Activated CD4-positive, alpha-beta T cell treated with anti-CD3 and anti-CD28 coated beads, Interleukin-2, Interleukin-4, amounts not matched to agents 100 ng/mL and 50 ng/mL, durations not matched to agents 16 hours and 8 hours (primary cell): ENCODE measurements around the gene ORM1.
A peak's percentile ranks its signal among the peaks of the same experiment; 100 is the strongest.

Experiments used
- DNase-seq: peaks from one replicate; pipeline ENCODE4 v3.0.0-alpha.2; 2020; ENCODE audit warnings: low spot score

Gene ORM1

GRCh38 chr9:114367366-114367765, 44.5 kb downstream of the ORM1 start:
- DNase-seq: no peak

- no peak for DNase-seq
Measured at GRCh38 chr9:114367772-114368569, 45.1 kb downstream of the ORM1 start.

DNA sequence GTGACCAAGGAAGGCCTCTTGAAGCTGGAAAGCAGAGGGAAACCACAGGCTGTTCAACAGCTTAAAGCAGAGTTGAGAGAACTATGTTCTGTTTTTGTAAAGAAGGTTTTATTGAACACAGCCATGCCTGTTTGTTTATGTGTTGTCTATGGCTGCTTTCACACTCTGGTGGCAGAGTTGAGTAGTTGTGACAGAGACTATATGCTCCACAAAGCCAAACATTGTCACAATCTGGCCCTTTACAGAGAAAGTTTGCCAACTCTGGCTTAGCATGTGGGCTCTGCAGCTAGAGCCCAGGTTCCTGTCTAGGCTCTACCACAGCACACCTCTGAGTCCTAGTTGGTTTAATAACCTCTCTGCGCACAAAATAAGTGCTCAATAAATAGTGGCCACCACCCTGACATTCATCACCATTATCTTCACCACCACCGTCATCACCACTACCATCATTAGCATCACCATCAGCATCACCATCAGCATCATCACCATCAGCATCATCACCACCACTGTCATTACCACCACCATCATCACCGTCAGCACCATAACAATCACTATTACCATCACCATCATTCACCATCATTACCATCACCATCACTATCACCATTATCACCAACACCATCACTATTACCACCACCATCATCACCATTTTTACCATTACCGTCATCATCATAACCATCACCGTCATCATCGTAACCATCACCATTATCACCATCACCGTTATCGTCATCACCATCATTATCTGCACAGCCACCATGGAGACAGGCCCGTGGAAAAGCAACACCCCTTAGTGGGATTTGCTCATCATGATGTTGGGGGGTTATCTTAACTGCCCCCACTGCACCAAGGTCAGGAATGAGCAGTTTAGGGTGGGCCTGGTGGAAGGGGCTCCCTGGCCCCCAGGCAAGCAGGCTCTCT, 46.6 kb downstream of the ORM1 start:
- no peak for DNase-seq

DNA sequence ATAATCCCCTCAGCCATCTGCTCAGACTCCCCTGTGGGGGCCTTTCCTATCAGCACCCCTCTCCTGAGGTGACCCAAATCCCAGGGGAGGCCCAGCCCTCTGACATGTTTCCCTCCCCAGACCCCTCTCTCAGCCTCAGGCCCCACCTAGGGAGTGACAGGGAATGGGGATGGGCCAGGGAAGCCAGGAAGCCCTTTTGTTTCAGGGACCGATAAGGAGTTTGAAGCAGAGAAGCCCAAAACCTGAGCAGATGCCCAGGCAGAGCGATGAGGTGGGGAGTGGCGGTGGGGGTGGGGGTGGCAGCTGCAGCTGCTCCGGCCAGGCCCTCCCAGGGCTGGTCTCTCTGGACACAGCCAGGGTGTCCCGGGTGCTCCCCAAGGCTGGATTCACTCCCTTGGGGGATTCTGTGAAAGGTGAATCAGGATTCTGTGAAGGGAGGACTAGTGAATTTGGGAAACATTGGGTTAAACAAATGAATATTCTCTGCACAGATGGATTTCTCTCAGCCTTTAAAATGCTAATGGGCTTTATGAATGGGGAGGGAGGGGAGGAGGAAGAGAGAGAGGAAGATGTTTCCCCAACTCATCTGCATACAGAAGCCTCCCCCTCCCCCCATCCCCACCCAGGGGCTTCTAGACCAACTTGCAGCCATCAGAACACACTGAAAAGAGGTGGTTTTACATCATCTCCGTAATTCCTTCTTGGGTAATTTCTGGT, 47.5 kb downstream of the ORM1 start:
- no peak for DNase-seq

GRCh38 chr9:114370968-114371320, 48.0 kb downstream of the ORM1 start:
- DNase-seq: no peak

DNA sequence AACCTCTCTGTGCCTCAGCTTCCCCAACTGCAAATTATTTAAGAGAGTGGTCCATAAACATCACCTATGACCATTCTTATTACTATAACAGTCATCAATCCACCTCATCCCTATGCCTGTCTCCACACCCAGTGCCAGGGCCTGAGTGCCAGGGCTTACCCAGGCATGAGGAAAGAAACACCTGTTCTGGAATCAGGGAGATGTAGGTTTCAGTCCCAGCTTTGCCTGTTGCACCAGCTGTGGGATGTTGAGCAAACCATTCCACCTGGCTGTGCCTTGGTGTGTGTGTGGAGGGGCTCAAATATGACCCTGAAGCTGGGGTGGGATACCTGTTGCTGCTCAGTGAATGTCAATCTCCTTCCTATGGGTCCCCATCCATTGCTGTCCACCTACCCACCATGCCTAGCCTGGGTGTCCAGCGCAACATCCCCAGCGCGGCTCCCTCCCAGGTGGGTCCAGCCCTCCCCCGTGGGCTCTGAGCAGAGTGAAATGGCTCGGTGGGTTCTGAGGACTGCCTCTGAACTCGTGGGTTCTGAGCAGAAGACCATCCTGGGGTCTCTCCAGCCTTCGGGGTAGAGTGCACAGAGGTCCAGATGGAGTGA, 48.5 kb downstream of the ORM1 start:
- no peak for DNase-seq

DNA sequence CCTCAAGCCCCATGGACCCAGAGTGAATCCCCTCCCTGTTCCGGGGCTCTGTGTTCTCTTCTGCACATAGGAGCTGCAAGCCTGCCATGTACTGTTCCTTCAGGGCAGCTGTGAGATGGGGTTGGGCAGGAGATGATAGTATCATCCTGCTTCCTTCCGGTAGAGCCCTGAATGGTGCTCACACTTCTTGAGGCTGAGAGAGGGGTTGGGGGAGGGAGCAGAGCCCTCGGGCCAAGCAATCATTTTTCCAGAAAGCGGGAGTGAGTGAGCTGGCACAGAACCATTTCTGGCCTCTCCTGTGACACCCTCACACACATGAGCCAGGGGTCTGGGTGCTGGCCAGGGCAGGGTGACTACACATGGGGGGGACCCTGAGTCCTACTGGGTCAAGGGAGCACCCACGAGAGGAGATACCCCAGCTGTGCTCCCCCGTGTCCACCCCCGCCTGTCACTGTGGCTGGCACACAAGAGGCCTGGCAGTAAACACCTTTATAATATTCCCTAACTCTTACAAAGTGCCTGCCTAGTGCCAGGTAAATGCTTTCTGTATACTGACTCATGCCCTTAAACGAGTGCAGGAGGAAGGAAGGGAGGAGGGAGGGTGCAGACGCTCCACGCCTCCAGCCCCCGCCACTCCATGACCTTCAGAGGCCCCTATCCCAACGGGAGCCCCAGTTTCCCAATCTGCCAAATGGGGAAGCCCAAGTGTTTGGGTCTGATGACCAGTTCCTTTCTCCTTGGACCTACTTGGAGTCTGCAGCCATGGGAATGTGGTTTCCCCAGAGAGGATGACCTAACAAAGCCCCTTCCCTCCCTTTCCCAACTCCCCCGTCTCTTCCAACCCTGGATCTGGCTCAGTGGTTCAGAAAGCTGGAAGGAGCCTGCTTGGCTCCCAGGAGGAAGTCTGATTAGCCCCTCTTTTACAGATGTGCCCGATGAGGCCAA, 49.3 kb downstream of the ORM1 start:
- DNase-seq: peak; percentile 81

- DNase-seq: peak; percentile 93
Measured at GRCh38 chr9:114372921-114373448, 50.1 kb downstream of the ORM1 start.

GRCh38 chr9:114373960-114374730, 51.2 kb downstream of the ORM1 start:
- DNase-seq: no peak

DNA sequence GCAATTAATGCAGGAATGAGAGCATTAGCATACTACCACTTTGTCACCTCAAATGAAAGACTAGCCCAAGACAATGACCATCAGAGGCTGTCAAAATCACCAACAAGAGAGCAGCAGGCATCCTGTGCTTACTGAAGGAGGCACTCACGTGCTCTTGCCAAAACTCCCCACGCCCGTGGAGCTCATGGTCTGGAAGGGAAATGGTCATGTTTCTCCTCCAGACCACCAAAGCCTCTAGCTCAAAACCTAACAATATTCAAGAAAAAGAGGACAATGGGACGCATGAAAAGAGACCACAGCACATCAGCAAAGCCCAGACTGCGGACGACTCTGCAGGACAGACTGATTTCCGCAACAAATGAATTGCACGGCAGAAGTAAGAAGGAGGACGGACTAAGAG, 52.0 kb downstream of the ORM1 start:
- no peak for DNase-seq

DNA sequence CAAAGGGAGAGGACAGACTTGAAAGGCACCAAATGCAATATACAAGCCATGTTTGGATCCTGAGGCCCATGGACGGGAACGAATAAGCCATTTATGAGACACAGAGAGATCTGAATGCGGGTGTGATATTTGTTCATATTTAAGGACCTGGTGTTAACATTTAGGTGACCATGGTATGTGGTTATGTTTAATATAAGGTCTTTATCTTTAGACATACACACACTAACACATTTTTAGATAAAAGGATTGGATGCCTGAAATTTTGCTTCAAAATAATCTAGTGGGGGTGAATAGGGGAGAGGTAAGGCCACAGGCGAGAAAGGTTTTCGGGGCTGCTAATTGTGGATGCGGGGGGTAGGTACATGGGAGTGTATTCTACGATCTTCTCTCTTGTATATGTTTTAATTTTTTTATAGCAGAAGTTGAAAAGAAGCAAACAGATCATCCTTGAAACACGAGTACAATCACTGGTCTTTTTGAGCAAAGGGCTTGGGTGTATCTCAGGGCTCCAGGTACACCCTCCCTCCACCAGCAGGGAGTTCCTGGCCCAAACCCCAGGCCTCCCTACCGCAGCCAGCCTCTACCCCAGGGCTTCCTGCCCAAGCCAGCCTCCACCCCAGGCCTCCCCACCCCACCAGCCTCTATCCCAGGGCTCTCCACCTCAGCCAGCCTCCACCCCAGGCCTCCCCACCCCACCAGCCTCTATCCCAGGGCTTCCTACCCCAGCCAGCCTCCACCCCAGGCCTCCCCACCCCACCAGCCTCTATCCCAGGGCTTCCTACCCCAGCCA, 52.7 kb downstream of the ORM1 start:
- no peak for DNase-seq
